ENCODE measurements around the gene TLR6.

- TF ChIP-seq CTCF (conservative IDR thresholded peaks at IDR 0.05; ENCODE audit: low read depth, low read length) (peak; percentile 88), EZH2 (IDR thresholded peaks at IDR 0.05; ENCODE audit: borderline replicate concordance, low read depth, low read length, poor library complexity, severe bottlenecking) (no peak)
Measured at GRCh38 chr4:38860788-38861424, 4.3 kb upstream of the TLR6 start.

Measured in A673 (cell line).